SH-SY5Y (cell line): ENCODE data around the gene HIVEP3.

Experiments used
- GATA2 ChIP-seq: IDR thresholded peaks from 2 replicates; pipeline ENCODE4 v1.6.1; 2011; ENCODE audit warnings: mild to moderate bottlenecking, low read depth, low read length
- GATA3 ChIP-seq: IDR thresholded peaks from 2 replicates; pipeline ENCODE4 v1.6.1; 2011; ENCODE audit warnings: low read depth, mild to moderate bottlenecking, low read length, moderate library complexity

DNA sequence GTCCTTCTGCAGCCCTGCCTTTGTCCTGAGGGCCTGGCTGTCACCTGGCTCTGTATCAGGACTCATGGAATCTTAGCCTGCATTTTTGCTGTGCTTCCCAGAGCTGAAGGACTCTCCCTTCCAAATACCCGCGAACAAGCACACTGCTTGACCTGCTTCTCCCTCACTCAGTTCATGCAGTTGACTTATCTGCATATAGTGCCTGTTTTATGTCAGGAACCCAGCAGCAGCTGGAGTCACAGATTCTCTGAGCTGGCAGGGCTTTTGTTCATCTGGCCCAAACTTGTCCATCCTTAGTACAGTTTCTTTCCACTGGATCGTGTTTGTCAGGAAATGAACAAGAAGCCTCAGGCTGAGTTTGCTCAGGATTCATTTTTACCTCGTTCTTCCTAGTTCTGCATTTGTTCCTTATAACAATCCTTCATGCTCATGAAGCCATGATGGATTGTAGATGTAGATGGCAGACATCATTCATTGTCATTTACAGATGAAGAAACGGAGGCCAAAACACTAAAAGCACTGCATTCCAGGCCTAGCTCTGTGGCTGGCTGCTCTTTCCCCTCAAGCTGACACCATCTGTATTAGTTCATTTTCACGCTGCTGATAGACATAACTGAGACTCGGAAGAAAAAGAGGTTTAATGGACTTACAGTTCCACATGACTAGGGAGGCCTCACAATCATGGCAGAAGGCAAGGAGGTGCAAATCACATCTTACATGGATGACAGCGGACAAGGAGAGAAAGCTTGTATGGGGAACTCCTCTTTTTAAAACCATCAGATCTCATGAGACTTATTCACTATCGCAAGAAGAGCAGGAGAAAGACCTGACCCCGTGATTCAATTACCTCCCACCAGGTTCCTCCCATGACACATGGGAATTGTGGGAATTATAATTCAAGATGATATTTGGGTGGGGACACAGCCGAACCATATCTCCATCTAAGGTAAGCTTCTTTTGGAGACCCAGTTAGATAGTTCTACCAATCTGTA is 150.9 kb downstream of the HIVEP3 start:
- TF ChIP-seq GATA3: no peak
- no peak for TF ChIP-seq GATA2
